Prostate gland (tissue), 2 donors: ENCODE results near the gene DNAJC12.

Experiments used
- CTCF ChIP-seq, 4 experiments: fragments of 200-600 bp in 2 of 4; fragments of 450-650 bp in 2 of 4; sonication (generic) in 2 of 4; IDR thresholded peaks; 1 replicate in 3 of 4; 2 replicates in 1 of 4; pipeline ENCODE4 v1.5.1; 2016 to 2019; ENCODE audit warnings: antibody characterized with exemption in 4 of 4, mild to moderate bottlenecking in 2 of 4, moderate library complexity in 2 of 4
- POLR2A ChIP-seq: fragments of 450-650 bp; IDR thresholded peaks from one replicate; pipeline ENCODE4 v1.6.1; 2016; ENCODE audit warnings: antibody characterized with exemption, mild to moderate bottlenecking

GRCh38 chr10:67851186-67851585 is 13.2 kb upstream of the DNAJC12 start:
- TF ChIP-seq CTCF (IDR thresholded peaks at IDR 0.05) (no peak), POLR2A (no peak)
